ENCODE measurements around the gene PTPRD.
"Not testable (repeated sequence)": the region's sequence is repeated elsewhere in the genome, so short reads cannot be mapped to it uniquely, and the experiment has no call there.

PTPRD gene

DNA sequence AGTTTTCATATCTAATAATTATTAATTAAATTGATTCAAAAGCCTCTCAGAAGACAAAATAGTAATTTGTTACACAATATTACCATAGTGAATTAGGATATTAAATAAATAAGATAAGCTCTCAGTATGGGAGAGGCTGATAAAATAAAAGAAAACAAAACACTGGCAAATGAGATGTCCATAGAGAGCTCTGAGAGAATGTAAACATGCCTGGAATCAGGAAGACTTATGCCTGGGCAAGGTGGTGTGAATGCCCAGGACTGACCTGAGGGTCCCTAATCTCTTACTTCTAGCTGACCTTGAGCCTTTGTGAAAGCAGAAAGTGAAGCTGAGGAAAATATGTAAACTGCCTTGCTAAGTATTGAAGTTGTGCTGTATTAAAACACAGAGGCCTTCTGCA is 616.5 kb downstream of the PTPRD start:
- in situ Hi-C loops (cut with MboI; ENCODE audit: low sequenced_read_pairs), result no loop called here

DNA sequence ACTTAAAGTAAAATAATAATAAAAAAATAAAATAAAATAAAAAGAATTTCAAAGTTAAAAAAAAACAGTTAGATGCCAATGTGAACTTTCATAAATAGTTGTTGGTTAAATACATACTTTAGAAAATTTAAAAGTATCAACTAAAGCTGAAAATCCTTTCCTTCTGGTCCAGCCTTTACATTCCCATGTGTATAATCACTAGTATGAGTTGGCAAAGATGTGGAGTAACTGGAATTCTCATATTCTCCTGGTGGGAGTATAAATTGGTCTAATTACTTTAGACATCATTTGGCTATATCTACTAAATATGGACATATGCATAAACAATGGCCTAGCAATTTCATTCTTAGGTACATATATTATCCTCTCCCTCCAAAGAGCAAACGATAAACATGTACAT is 619.9 kb downstream of the PTPRD start:
- in situ Hi-C loops (cut with MboI; ENCODE audit: low sequenced_read_pairs), result no loop called here

DNA sequence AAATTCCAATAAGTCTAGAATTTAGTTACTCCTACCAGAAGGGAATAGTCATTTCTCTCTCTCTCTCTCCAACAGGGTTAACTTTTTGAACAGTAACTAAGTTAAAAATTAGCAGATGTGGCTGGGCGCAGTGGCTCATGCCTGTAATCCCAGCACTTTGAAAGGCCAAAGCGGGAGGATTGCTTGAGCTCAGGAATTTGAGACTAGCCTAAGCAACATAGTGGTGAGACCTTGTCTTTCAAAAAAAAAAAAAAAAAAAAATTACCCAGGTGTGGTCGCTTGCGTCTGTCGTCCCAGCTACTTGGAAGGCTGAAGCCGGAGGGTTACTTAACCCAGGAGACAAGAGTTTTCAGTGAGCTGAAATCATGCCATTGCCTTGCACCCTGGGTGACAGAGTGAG is 639.7 kb downstream of the PTPRD start:
- in situ Hi-C loops (cut with MboI; ENCODE audit: low sequenced_read_pairs), result no loop called here

DNA sequence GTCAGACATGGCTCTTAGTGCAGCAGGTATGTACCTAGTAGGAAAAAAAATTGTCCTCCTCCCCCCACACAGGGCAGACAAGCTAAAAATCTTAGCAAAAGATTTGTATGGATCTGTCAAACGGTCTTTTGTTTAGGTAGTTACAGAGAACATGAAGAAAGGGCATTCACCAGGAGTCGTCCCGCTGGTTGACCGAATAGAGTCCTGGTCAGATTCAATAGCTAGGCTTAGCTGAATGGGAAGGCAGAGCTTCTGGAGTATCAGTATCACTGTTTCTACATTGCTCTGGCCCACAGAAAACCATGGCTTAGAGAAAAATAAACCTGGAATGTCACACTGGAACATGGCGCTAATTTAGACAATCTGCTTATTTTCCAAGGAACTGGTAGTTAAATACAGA is 642.3 kb downstream of the PTPRD start:
- in situ Hi-C loops (cut with MboI; ENCODE audit: low sequenced_read_pairs), result no loop called here

DNA sequence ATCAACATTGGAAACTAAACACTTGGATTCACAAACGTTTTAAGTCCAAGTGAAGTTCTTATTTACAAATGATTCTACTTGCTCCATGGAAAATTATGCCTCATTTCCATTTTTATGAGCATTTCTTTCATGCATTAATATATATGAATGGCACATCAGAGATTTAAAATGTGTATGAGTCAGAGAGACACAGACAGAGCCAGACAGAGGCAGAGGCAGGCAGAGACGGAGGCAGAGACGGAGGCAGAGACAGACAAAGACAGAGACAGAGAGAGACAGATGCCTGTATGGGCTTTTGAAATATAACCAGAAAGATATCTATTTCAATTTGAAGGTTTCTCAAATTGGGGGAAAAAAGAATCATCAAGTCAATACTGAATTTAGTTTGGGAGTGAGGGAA is 649.0 kb downstream of the PTPRD start:
- in situ Hi-C loops (cut with MboI; ENCODE audit: low sequenced_read_pairs), result no loop called here

DNA sequence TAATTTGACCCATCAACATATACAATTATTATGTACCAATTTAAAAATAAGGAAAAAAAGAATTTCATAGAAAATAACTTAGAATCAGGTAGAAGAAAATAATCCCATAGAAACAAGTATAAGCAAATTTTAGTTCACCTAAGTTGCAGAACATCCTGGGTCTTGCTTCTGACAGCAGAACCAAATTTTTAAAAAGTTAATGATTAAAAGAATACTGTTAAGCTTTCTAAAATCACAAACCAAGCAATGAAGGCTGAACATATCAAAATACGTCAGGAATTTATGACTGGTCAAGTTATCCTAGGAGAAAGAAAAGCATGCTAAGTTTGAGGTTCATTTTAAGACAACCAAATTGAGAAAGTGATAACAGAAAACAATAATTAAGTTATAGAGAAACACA is 650.9 kb downstream of the PTPRD start:
- in situ Hi-C loops (cut with MboI; ENCODE audit: low sequenced_read_pairs), result no loop called here

DNA sequence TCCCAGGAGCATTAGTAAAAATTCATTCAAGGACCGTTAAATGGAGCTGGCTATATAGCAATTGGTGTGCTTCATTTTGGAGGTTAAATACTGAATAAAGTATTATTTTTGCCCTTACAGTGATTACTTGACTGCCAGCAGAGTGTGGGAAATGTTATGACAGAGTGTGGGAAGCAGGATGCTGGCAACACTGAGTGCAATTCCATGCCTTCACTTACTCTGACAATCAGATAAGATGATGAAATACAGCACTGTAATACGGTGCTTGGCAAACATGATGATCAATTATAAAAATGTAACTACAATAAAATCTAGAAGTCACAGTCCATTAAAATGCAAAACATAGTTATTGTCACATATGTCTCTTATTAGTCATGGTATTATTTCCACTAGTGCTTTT is 651.3 kb downstream of the PTPRD start:
- in situ Hi-C loops (cut with MboI; ENCODE audit: low sequenced_read_pairs), result no loop called here

DNA sequence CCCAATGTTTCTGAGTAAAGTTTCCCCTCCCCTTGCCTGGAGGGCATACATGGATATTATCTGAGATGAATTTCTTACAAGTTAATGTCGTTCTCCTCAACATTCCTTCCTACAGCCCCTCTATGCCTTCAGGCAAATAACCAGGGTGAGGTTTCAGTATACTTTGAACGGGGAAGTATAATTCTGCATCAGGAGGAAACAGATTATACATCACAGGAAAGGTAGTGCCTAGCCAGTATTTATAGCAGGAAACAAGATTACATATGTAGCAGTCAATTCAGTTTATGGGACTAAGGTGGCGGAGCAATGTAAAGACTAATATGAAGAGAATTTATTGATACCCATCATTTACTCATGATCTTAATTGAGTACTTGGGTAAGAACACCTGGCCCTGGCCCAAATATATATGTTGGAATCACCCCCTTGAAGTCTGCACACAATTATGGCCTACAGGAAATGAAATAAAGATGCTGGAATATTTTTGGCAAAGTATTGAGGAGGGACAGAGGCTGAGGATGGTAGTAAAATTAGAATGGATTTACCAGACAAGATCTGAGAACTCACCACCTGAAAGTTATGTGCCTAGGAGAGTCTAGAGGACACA is 661.1 kb downstream of the PTPRD start:
- in situ Hi-C loops (cut with MboI; ENCODE audit: low sequenced_read_pairs), result no loop called here

DNA sequence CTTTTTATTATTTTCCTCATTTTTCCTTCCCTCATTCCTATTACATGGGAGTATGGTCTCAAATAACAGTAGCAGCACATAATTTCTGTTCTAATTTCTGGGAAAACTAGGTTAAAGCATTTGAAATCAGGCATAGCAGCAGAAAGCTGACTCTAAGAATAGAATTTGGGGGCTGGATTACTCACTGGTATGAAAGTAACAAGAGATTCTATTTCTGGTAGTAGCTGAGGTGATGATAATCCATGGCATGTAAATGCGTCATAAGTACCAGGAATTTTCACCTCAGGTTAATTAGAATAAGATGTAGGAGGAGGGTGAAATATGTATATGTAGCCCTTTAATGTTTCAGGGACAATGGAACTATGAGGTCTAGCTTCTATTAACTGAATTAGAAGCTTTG is 662.0 kb downstream of the PTPRD start:
- in situ Hi-C loops (cut with MboI; ENCODE audit: low sequenced_read_pairs), result no loop called here

DNA sequence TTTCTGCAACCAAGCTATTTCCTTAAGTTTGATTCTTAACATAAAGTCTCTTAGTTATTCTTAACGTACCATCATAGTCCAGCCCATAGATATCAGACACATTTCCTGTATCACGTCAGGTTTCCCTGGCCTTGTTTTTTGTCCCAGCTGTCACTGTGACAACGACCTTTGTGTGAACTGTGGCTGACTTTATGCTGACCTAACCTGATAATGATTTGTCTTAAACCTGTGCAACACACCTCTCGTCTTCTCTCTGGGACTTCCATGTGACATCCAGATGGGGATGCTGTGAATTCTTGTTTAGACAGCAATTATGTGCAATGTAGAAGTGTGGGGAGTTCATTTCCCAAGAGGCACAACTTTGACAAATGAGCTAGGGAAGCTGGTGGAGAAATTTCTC is 662.8 kb downstream of the PTPRD start:
- in situ Hi-C loops (cut with MboI; ENCODE audit: low sequenced_read_pairs), result no loop called here

DNA sequence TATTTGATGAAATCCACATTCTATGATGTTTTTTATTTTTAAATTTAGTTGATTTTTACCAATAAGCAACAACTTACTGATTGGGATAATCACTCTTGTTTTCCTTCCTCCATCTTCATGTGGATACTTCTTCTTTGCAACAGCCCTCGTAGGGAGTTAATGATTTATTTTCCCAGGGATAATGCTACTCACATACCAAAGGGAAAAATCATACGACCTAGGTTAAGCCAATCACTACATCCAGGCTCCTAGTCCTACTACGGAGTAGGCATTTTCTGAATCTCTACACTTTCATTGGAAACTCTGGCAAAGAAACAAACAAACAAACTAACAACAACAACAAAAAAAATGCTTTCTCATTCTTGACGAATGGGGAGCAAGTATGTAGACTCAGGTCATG is 663.4 kb downstream of the PTPRD start:
- in situ Hi-C loops (cut with MboI; ENCODE audit: low sequenced_read_pairs), result no loop called here

DNA sequence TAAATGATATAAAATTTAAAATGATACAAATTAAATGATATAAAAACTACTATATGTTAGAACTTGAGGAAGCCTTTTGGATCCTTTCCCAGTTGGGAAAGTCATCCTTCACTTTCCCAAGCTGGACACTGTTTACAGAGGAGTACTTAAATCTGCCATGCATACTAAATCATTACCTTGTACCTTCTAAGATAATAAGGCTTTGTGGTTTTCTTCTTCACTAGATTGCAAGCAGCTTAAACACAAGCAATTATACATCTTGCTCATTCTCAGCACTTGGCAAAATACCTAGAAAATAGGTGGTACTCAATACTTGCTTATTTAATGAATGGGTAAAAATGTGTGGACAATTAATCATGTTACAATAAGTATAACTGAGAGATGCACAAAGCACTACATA is 666.8 kb downstream of the PTPRD start:
- in situ Hi-C loops (cut with MboI; ENCODE audit: low sequenced_read_pairs), result no loop called here

DNA sequence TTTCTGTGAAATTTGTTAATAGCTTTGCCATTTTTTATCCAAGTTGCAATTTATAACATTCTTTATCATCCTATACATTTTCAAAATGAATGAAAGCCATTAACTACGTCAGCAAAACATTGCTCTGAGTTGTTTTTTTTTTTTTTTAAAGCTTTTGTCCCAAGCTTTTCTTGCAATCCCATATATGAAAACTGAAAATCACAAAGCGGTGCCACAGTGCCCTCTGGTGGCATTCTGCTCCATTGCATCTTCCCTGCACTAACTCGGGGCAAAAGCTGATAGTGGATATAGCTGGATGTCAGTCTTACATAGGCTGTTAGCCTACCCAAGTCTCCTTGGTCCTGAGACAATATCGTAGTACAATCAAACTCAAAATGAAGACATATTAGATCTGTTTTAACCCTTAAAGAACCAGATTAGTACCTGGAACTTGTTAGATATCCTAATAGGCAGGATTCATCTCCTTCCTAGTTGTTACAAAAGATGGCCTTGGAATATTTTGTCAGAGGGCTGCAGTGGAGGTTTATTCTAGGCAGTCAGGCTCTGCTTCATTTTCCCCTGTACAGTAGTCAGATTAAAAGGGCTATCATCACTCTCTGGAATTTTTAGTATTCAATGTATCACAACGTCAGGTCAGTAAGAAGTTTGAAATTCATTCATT is 669.9 kb downstream of the PTPRD start:
- in situ Hi-C loops (cut with MboI; ENCODE audit: low sequenced_read_pairs), result no loop called here

DNA sequence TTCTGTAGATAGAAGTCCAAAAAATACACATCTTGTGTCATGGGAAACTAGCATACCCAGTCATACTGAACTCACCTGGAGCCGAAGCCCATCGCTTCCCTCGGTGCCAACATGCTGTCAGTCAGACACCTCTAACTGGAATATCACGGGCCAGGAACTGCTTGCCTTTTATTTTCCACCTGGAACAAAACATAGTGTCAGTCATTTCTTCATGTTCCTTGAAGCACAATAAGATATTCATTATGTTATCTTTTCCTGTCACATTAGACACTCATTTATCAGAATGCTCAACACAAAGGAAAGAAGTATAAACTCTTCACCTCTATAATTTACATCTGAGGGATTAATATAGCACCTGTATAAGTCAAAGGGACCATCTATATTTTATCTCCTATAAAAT is 674.4 kb downstream of the PTPRD start:
- in situ Hi-C loops (cut with MboI; ENCODE audit: low sequenced_read_pairs), result no loop called here

DNA sequence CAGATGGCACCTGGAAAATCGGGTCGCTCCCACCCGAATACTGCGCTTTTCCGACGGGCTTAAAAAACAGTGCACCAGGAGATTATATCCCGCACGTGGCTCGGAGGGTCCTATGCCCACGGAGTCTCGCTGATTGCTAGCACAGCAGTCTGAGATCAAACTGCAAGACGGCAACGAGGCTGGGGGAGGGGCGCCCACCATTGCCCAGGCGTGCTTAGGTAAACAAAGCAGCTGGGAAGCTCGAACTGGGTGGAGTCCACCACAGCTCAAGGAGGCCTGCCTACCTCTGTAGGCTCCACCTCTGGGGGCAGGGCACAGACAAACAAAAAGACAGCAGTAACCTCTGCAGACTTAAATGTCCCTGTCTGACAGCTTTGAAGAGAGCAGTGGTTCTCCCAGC is 681.3 kb downstream of the PTPRD start:
- in situ Hi-C loops (cut with MboI; ENCODE audit: low sequenced_read_pairs), result not testable (repeated sequence)

DNA sequence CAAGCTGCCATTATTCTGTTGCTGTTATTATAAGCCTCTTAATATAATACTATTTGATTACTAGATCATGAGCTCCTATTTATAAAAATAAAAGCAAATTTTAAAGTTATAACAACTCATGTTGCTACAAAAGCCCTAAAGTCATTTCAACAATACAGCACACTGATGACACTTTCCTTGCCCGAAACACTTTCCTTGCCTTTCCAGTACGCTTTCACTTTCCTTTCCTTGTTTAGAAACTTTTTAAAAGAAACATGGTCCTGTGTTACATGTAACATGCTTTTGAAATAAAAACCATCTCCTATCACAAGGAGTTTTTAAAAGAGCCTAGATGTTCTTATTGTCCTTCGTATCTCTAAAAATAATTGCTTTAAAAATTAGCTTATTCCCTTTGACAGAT is 688.4 kb downstream of the PTPRD start:
- in situ Hi-C loops (cut with MboI; ENCODE audit: low sequenced_read_pairs), result no loop called here

DNA sequence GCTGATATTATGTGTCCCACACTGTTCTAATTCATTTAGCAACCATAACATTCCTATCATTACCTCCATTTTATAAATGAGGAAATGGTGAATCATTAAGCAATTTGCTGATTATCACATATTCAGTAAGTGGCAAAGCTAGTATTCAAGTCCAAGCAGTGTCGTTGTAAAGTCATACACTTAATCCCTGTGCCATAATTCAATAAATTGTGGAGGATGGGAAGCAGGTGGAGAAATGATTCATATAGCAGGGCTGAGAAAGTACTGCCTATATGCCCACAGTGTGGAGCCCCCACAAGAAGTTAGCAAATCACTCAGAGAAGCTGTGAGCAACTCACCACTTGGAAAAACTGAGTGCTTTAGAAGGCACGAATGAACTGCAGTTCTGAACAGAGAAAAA is 691.0 kb downstream of the PTPRD start:
- in situ Hi-C loops (cut with MboI; ENCODE audit: low sequenced_read_pairs), result no loop called here

DNA sequence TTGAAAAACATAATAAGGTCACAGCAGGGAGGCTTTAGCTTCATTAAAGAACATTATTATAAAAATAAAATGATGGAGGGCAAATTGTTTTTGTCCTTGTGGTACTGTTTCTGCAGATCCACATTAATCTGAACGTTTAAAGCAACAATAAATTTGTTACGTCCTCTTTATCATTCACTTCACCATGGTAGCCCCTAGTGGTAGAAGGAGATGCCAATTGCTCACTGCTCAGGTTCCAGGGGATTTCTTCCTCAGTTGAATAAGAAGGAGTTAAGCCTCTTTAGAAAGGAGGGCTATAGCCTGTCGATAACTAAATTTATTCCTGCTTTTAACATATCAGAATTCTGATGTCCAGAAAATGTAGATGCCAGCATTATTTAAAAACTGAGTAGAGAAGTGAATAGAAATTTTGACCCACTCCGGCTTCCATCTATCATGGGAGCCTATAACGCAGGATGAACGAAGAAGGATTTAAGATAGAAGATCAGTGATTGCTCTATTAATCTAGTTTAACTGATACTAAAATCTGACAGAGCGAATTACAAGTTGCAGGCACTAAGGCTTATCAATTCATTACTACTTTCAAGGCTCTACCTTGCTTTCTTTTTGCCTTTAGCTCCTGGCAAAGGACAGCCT is 692.3 kb downstream of the PTPRD start:
- in situ Hi-C loops (cut with MboI; ENCODE audit: low sequenced_read_pairs), result no loop called here

DNA sequence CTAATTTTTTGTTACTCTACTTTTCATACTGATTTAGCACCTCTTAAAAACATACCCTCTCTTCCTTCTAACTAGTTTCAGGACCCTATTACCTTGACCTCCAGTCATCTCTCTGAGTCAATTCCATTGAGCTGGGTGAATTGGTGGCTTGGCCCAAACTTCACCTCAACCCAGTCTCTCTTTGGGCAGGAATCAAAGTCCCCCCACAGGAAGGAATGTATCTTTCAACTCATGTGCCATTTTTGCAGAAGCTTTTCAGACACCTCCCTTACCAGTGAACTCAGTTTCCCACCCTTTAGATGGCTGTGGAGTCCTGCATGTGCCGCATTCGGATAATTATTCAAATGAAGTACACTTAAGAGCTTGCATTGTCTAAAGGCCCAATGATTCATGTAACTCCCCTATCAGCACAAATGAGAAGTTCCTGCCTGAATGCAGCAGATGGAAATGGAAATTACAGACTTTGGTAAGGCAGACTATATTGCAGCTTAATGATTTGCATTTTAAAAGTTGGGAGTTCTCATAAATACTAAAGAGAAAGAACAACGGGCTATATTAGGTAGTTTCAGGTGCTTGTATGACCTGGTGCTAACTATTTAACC is 693.5 kb downstream of the PTPRD start:
- in situ Hi-C loops (cut with MboI; ENCODE audit: low sequenced_read_pairs), result no loop called here

DNA sequence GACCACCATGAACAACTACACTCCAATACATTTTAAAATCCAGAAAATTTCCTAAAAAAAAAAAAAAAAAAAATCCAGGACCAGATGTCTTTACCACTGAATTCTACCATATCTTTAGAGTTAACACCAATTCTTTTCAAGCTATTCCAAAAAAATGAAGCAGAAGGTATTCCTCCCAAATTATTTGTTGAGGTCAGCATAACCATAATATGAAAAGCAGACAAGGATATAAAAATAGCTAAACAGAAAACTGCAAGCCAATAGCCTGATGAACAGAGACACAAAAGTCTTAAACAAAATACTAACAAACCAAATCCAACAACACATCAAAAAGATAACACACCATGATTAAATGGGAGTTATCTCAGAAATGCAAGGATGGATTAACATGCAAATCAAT is 695.4 kb downstream of the PTPRD start:
- in situ Hi-C loops (cut with MboI; ENCODE audit: low sequenced_read_pairs), result no loop called here

DNA sequence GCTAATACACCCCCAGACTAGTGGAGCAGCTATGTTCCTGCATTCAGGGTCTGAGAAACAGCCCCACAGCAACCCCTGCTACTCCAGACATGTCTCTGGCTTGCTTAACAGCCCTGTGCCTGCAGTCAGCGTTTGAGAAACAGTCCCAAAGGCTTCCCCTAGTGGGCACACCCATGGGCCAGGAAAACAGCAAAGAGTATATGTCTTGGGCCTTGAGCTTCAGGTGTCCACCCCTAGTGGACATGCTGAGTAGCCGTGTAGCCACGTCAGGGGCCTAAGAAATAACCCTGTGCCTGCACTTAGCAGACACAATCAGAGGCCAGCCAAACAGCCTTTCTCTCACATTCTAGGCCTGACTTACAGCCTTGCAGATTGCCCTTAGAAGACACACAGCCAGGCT is 698.6 kb downstream of the PTPRD start:
- in situ Hi-C loops (cut with MboI; ENCODE audit: low sequenced_read_pairs), result no loop called here

DNA sequence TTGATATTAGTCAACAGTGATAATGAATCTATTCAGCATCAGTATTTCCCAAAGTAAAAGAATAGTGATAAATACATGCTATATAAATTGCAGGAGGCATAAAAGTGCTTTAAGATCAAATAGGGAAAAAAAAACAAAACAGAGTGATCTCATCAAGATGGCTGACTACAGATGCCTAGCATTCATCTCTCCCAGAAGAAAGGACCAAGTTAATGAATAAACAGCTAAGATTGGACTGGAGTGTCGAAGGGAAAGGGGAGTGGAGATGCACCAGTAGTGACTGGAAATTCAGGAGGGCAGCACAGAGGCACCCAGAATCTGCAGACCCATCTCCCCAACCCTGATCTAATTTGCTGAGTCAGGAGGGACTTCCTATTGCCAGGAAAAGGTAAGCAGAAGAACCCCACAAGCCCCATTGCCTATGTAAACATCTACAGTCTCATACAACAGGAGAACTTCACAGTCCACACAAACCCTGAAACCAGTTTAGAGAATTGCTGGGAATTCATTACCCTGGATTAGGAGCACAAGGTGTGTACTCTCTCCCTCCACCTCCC is 699.4 kb downstream of the PTPRD start:
- in situ Hi-C loops (cut with MboI; ENCODE audit: low sequenced_read_pairs), result no loop called here
